A549 (cell line): ENCODE data around the gene KCTD12. TPM values are rescaled to one million over a fixed set of nuclear protein-coding genes. Genes with fewer than 3 reads are reported as not detected.

Experiments used
- ATAC-seq, 2 experiments: fragments of 200-7000 bp in 1 of 2; fragments of >200 bp in 1 of 2; cut with Nextera tagmentation in 1 of 2; cut with Tn5 transposase in 1 of 2; 3 replicates each; pipeline versions ENCODE4 v1.8.0 to v1.9.1; 2018 to 2020; ENCODE audit warnings: mild to moderate bottlenecking in 1 of 2, moderate library complexity in 1 of 2
- CTCF ChIA-PET: fragments of 300-600 bp; sonication (Branson Sonifier 250); formaldehyde crosslinking; extraction: SDS; loops from one replicate; lab custom pipeline; 2021; ENCODE audit warnings: antibody characterized with exemption, inconsistent platforms; lab: Yijun Ruan, JAX
- POLR2A ChIA-PET: fragments of 350-600 bp; formaldehyde crosslinking; extraction: SDS; loops from one replicate; lab custom pipeline; 2021; ENCODE audit warnings: antibody characterized with exemption, inconsistent platforms; lab: Yijun Ruan, JAX
- DNase-seq, 2 experiments: peaks; one replicate each; pipeline versions ENCODE4 v3.0.0 to v3.0.0-alpha.2; 2011 to 2016; ENCODE audit warnings: low read depth in 1 of 2, low spot score in 1 of 2
- FAIRE-seq: peaks from 2 replicates; lab custom pipeline; 2011; peaks lifted over from hg19 to GRCh38; lab: Jason Lieb, UNC
- H3K27ac ChIP-seq, 2 experiments: fragments of >200 bp; sonication (Bioruptor Twin); formaldehyde crosslinking; 3 replicates each; pipeline ENCODE4 v1.5.1; 2016 to 2017
- H3K4me1 ChIP-seq: fragments of >200 bp; sonication (Bioruptor Twin); formaldehyde crosslinking; 3 replicates; pipeline ENCODE4 v1.6.1; 2016
- H3K4me2 ChIP-seq: fragments of >200 bp; sonication (Bioruptor Twin); formaldehyde crosslinking; 3 replicates; pipeline ENCODE4 v1.6.1; 2016
- H3K4me3 ChIP-seq: fragments of >200 bp; sonication (Bioruptor Twin); formaldehyde crosslinking; 3 replicates; pipeline ENCODE4 v1.5.1; 2016
- H3K9me3 ChIP-seq: fragments of >200 bp; sonication (Bioruptor Twin); formaldehyde crosslinking; 3 replicates; pipeline ENCODE4 v1.6.1; 2016
- CEBPB ChIP-seq, 2 experiments: fragments of >200 bp in 1 of 2; sonication (Bioruptor Twin) in 1 of 2; formaldehyde crosslinking in 1 of 2; IDR thresholded peaks; 2 replicates each; pipeline ENCODE4 v1.6.1; 2012 to 2016
- EHF ChIP-seq: fragments of 250-450 bp; sonication (Bioruptor Pico); IDR thresholded peaks from 2 replicates; pipeline ENCODE4 v1.5.0; 2020; ENCODE audit warnings: mild to moderate bottlenecking
- EHMT2 ChIP-seq: fragments of 200-600 bp; sonication (generic); IDR thresholded peaks from 2 replicates; pipeline ENCODE4 v1.6.1; 2016; ENCODE audit warnings: antibody characterized with exemption, low read depth, mild to moderate bottlenecking, moderate library complexity
- FOSL2 ChIP-seq, 2 experiments: fragments of 450-650 bp in 1 of 2; fragments of >200 bp in 1 of 2; sonication (Bioruptor Twin) in 1 of 2; formaldehyde crosslinking; IDR thresholded peaks; 2 replicates each; pipeline versions ENCODE4 v1.5.0 to v1.6.1; 2016 to 2020; ENCODE audit warnings: mild to moderate bottlenecking in 1 of 2, moderate library complexity in 1 of 2
- GATA3 ChIP-seq: IDR thresholded peaks from 2 replicates; pipeline ENCODE4 v1.6.1; 2012; ENCODE audit warnings: borderline replicate concordance
- HEYL ChIP-seq: fragments of 250-450 bp; sonication (Bioruptor Pico); IDR thresholded peaks from 2 replicates; pipeline ENCODE4 v1.8.0; 2021; ENCODE audit warnings: mild to moderate bottlenecking, moderate library complexity
- JUNB ChIP-seq: fragments of >200 bp; sonication (Bioruptor Twin); formaldehyde crosslinking; IDR thresholded peaks from 2 replicates; pipeline ENCODE4 v1.6.1; 2016
- KDM5A ChIP-seq: fragments of 200-600 bp; sonication (generic); IDR thresholded peaks from 2 replicates; pipeline ENCODE4 v1.6.1; 2016; ENCODE audit warnings: antibody characterized with exemption, mild to moderate bottlenecking
- MAZ ChIP-seq: fragments of 150-350 bp; IDR thresholded peaks from 2 replicates; pipeline ENCODE4 v1.6.1; 2014; ENCODE audit warnings: antibody characterized with exemption, low read depth, low read length, borderline replicate concordance
- MYC ChIP-seq: IDR thresholded peaks from 2 replicates; pipeline ENCODE4 v1.6.1; 2012; ENCODE audit warnings: mild to moderate bottlenecking, inconsistent platforms, low read length, improper control_type of control experiment, borderline replicate concordance
- NPAS2 ChIP-seq: fragments of 250-450 bp; sonication (Bioruptor Pico); IDR thresholded peaks from 2 replicates; pipeline ENCODE4 v1.8.0; 2022; ENCODE audit warnings: mild to moderate bottlenecking, moderate library complexity, borderline replicate concordance
- POLR2A ChIP-seq: IDR thresholded peaks from 2 replicates; pipeline ENCODE4 v1.6.1; 2012; ENCODE audit warnings: mild to moderate bottlenecking, low read length
- RCOR1 ChIP-seq: fragments of 150-350 bp; IDR thresholded peaks from 2 replicates; pipeline ENCODE4 v1.6.1; 2014; ENCODE audit warnings: antibody characterized with exemption, low read length, low read depth
- RFX5 ChIP-seq: fragments of 450-650 bp; IDR thresholded peaks from 2 replicates; pipeline ENCODE4 v1.7.1; 2014; ENCODE audit warnings: antibody characterized with exemption, mild to moderate bottlenecking, moderate library complexity
- SMC3 ChIP-seq: fragments of >200 bp; sonication (Bioruptor Twin); formaldehyde crosslinking; IDR thresholded peaks from 3 replicates; pipeline ENCODE4 v1.6.1; 2018; ENCODE audit warnings: inconsistent platforms
- ZC3H11A ChIP-seq: fragments of 450-650 bp; IDR thresholded peaks from 2 replicates; pipeline ENCODE4 v1.6.1; 2014; ENCODE audit warnings: antibody characterized with exemption, mild to moderate bottlenecking
- ZFP36 ChIP-seq: fragments of 450-650 bp; IDR thresholded peaks from 2 replicates; pipeline ENCODE4 v1.6.1; 2014; ENCODE audit warnings: borderline replicate concordance; ENCODE audit not compliant: partially characterized antibody
- WGBS: methylation state at CpG from one replicate; pipeline ENCODE4 v1.1.6; 2017; ENCODE audit errors: missing lambda C conversion rate; 5-methylcytosine and 5-hydroxymethylcytosine counted together
- polyA plus RNA-seq, 4 experiments: library from polyadenylated mRNA; depleted of rRNA in 3 of 4; stranded (reverse); fragments of >200 nt; fragmentation: RNase III in 1 of 4; extraction: RNeasy Plus Mini Kit Qiagen cat#74134 plus additional on column Dnase treatment in 1 of 4; gene quantifications; 2 replicates in 3 of 4; 3 replicates in 1 of 4; pipeline ENCODE4 v1.2.3, GENCODE V29; 2011 to 2017
- TF ChIP-seq, protein P1 (sequence below): IDR thresholded peaks from 2 replicates; pipeline ENCODE4 v1.6.1; 2012; ENCODE audit warnings: low read depth, borderline replicate concordance
- TF ChIP-seq, protein P2 (sequence below): IDR thresholded peaks from 2 replicates; pipeline ENCODE4 v1.6.1; 2012
- TF ChIP-seq, protein P3 (sequence below): fragments of 250-450 bp; sonication (Bioruptor Pico); IDR thresholded peaks from 2 replicates; pipeline ENCODE4 v1.5.0; 2021; ENCODE audit warnings: mild to moderate bottlenecking, moderate library complexity, borderline replicate concordance
- TF ChIP-seq, protein P4 (sequence below): fragments of 150-350 bp; IDR thresholded peaks from 2 replicates; pipeline ENCODE4 v1.6.1; 2014; ENCODE audit warnings: low read depth, mild to moderate bottlenecking, low read length
- TF ChIP-seq, protein P5 (sequence below): fragments of 200-600 bp; sonication (generic); IDR thresholded peaks from 2 replicates; pipeline ENCODE4 v1.6.1; 2016; ENCODE audit warnings: antibody characterized with exemption, mild to moderate bottlenecking, moderate library complexity

The KCTD12 gene
- polyA plus RNA-seq, 2 of the 4 experiments (the other 2 are of a cell fraction), result 0.71 to 0.90 TPM

DNA sequence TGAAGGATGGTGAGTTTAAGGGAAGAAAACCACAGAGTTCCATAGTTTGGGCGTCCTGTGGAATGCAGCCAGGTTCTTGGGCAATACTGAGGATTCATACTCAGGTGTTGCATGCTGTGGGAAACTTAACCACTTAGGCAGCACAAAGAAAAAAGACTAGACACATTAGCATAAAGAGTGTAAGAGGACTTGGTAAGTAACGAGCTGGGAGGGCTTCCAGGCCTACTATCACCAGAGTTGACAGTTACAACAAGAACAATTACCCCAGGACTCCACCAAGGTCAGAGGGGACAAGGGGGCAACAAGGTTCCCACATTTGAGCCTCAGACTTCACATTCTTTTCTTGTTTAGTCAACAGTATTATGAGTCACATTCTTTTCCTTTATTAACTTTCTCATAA is 33.2 kb downstream of the KCTD12 start (continued):
- TF ChIP-seq, protein P1, sequence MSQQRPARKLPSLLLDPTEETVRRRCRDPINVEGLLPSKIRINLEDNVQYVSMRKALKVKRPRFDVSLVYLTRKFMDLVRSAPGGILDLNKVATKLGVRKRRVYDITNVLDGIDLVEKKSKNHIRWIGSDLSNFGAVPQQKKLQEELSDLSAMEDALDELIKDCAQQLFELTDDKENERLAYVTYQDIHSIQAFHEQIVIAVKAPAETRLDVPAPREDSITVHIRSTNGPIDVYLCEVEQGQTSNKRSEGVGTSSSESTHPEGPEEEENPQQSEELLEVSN, result no peak
- TF ChIP-seq KDM5A (no peak), MYC (no peak), SMC3 (no peak)

DNA sequence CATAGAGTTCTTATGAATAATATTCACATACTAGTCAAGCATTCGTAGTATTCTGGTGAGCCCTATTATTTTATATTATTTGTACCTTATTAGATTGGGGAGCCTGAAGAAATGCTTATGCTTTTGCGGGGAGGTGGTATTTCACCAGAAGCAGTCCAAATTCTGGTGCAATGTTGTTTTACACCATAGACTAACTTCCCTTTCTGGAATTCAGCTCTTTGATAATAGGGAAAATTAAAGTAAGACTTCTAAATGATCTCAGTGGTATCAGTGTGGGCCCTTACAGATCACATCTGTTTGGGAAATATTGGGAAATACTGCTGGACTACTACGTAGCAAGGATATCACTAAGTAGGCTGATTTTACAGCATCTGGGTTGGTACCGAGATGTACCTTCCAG is 34.2 kb downstream of the KCTD12 start:
- POLR2A ChIA-PET, result no interaction called here
- no peak for FAIRE-seq

DNA sequence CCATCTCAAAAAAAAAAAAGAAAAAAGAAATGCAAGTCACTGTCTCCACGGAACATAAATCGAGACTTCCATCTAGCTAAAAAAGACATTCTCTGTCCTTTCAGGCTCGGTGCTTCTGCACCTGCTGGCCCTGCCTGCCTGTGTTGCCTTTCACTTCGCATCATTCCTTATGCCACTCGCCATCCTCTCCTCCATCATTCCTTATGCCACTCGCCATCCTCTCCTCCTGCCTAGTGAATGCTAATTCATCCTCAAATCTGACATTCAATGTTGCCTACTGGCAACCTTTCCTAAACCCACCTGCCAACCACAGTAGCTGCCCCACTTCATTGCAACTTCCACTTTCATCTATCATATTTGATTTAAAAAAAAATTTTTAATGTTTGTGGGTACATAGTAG is 36.7 kb downstream of the KCTD12 start:
- TF ChIP-seq, protein P2, sequence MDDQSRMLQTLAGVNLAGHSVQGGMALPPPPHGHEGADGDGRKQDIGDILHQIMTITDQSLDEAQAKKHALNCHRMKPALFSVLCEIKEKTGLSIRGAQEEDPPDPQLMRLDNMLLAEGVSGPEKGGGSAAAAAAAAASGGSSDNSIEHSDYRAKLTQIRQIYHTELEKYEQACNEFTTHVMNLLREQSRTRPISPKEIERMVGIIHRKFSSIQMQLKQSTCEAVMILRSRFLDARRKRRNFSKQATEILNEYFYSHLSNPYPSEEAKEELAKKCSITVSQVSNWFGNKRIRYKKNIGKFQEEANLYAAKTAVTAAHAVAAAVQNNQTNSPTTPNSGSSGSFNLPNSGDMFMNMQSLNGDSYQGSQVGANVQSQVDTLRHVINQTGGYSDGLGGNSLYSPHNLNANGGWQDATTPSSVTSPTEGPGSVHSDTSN, result no peak
- TF ChIP-seq POLR2A, result no peak
- ChIA-PET CTCF (interaction anchor here (0.7 kb wide), 1 partner anchor 832 kb away, joined by 3 read pairs; no protein-coding TSS in a partner anchor), POLR2A (no interaction called here)
- DNase-seq, result no peak
- Histone ChIP-seq H3K9me3 (no peaks in the 10 kb centered on the region), H3K4me3 (no peak overlapping the region), H3K27ac (no peak overlapping the region), H3K4me2 (no peak overlapping the region), H3K4me1 (no peaks in the 10 kb centered on the region; the same call in 2 of the 3 replicates)
- WGBS, result 52% methylated on average over 6 of the region's 6 CpGs
- no peak for FAIRE-seq
- no peak for ATAC-seq

More for the DNA sequence above, 34.2 kb downstream of the KCTD12 start:
- DNase-seq (no peak), ATAC-seq (no peak)
- Histone ChIP-seq H3K4me1 (no peaks in the 10 kb centered on the region; the same call in 2 of the 3 replicates), H3K9me3 (no peaks in the 10 kb centered on the region), H3K27ac (no peak overlapping the region), H3K4me3 (no peak overlapping the region), H3K4me2 (no peak overlapping the region)
- TF ChIP-seq, protein P3, sequence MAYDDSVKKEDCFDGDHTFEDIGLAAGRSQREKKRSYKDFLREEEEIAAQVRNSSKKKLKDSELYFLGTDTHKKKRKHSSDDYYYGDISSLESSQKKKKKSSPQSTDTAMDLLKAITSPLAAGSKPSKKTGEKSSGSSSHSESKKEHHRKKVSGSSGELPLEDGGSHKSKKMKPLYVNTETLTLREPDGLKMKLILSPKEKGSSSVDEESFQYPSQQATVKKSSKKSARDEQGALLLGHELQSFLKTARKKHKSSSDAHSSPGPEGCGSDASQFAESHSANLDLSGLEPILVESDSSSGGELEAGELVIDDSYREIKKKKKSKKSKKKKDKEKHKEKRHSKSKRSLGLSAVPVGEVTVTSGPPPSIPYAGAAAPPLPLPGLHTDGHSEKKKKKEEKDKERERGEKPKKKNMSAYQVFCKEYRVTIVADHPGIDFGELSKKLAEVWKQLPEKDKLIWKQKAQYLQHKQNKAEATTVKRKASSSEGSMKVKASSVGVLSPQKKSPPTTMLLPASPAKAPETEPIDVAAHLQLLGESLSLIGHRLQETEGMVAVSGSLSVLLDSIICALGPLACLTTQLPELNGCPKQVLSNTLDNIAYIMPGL (CRISPR knock-in tag), result no peak
- no peak for TF ChIP-seq JUNB
- TF ChIP-seq ZFP36, result no peak
- TF ChIP-seq RFX5, result no peak
- TF ChIP-seq KDM5A, result no peak
- TF ChIP-seq CEBPB (IDR thresholded peaks at IDR 0.05), result no peak
- no peak for TF ChIP-seq ZC3H11A
- TF ChIP-seq, protein P1, result no peak
- TF ChIP-seq, protein P4, sequence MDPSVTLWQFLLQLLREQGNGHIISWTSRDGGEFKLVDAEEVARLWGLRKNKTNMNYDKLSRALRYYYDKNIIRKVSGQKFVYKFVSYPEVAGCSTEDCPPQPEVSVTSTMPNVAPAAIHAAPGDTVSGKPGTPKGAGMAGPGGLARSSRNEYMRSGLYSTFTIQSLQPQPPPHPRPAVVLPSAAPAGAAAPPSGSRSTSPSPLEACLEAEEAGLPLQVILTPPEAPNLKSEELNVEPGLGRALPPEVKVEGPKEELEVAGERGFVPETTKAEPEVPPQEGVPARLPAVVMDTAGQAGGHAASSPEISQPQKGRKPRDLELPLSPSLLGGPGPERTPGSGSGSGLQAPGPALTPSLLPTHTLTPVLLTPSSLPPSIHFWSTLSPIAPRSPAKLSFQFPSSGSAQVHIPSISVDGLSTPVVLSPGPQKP, result no peak
- CTCF ChIA-PET, result no interaction called here
- WGBS, result 66% methylated on average over 4 of the region's 4 CpGs

DNA sequence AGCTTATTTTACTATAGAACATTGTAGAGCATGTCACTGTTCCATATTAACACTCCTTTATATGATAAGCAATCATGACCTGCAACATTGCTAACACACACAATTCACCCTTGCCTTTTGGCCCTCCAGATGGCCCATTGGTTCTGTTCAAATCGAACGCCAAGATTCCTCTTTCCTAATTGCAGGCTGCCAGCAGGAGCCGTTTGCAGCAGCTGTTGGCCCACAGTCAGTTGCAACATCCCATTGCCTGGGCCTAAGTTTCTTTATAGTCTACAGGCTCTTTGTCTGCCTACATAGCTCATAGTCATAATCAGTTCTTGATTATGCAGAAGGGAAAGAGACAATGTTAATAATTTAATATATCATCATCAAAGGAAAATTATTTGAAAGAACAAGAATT is 37.6 kb downstream of the KCTD12 start:
- Histone ChIP-seq H3K4me2 (no peak overlapping the region), H3K9me3 (no peaks in the 10 kb centered on the region), H3K4me1 (no peaks in the 10 kb centered on the region; the same call in 2 of the 3 replicates), H3K27ac (no peak overlapping the region), H3K4me3 (no peak overlapping the region)
- DNase-seq, result no peak
- ChIA-PET CTCF (no interaction called here), POLR2A (no interaction called here)
- no peak for ATAC-seq
- WGBS, result 50% methylated on average over 3 of the region's 3 CpGs
- no peak for FAIRE-seq
- no peak for TF ChIP-seq CEBPB (IDR thresholded peaks at IDR 0.05)
- TF ChIP-seq GATA3, result no peak
- TF ChIP-seq FOSL2 (IDR thresholded peaks at IDR 0.05), result no peak
- no peak for TF ChIP-seq FOSL2 (CRISPR knock-in tag; IDR thresholded peaks at IDR 0.05)
- no peak for TF ChIP-seq MYC
- TF ChIP-seq EHF (CRISPR knock-in tag), result no peak
- TF ChIP-seq, protein P5, sequence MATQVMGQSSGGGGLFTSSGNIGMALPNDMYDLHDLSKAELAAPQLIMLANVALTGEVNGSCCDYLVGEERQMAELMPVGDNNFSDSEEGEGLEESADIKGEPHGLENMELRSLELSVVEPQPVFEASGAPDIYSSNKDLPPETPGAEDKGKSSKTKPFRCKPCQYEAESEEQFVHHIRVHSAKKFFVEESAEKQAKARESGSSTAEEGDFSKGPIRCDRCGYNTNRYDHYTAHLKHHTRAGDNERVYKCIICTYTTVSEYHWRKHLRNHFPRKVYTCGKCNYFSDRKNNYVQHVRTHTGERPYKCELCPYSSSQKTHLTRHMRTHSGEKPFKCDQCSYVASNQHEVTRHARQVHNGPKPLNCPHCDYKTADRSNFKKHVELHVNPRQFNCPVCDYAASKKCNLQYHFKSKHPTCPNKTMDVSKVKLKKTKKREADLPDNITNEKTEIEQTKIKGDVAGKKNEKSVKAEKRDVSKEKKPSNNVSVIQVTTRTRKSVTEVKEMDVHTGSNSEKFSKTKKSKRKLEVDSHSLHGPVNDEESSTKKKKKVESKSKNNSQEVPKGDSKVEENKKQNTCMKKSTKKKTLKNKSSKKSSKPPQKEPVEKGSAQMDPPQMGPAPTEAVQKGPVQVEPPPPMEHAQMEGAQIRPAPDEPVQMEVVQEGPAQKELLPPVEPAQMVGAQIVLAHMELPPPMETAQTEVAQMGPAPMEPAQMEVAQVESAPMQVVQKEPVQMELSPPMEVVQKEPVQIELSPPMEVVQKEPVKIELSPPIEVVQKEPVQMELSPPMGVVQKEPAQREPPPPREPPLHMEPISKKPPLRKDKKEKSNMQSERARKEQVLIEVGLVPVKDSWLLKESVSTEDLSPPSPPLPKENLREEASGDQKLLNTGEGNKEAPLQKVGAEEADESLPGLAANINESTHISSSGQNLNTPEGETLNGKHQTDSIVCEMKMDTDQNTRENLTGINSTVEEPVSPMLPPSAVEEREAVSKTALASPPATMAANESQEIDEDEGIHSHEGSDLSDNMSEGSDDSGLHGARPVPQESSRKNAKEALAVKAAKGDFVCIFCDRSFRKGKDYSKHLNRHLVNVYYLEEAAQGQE, result no peak
- no peak for TF ChIP-seq RCOR1
- no peak for TF ChIP-seq NPAS2 (CRISPR knock-in tag)
- no peak for TF ChIP-seq HEYL (CRISPR knock-in tag)
- no peak for TF ChIP-seq MAZ
- TF ChIP-seq ZC3H11A, result no peak
- TF ChIP-seq EHMT2, result no peak
